Heart left ventricle (tissue), 16 donors: ENCODE data around the gene RBM4B. TPM values are rescaled to one million over a fixed set of nuclear protein-coding genes. Genes with fewer than 3 reads are reported as not detected.

ENCODE experiments used
- ATAC-seq, 4 donors: fragments of 200-7000 bp; cut with Tn5 transposase; one replicate each; pipeline ENCODE4 v1.9.1; 2020 to 2022; ENCODE audit warnings: moderate library complexity in 4 of 4, mild to moderate bottlenecking in 3 of 4, moderate number of reproducible peaks in 1 of 4
- DNase-seq, 5 donors: peaks; one replicate each; pipeline ENCODE4 v3.0.0-alpha.2; 2020
- H3K27ac ChIP-seq, 12 donors: fragments of 200-600 bp; sonication (generic) in 4 of 12; one replicate each; pipeline versions ENCODE4 v1.5.0 to v1.8.0; 2016 to 2022; ENCODE audit warnings: mild to moderate bottlenecking in 2 of 12
- H3K27me3 ChIP-seq, 9 donors: fragments of 200-600 bp; sonication (generic) in 2 of 9; one replicate each; pipeline versions ENCODE4 v1.5.1 to v1.8.0; 2016 to 2022; ENCODE audit warnings: mild to moderate bottlenecking in 3 of 9
- H3K36me3 ChIP-seq, 9 donors: fragments of 200-600 bp; sonication (generic) in 2 of 9; one replicate each; pipeline versions ENCODE4 v1.5.0 to v1.8.0; 2018 to 2022; ENCODE audit warnings: mild to moderate bottlenecking in 2 of 9
- H3K4me1 ChIP-seq, 12 donors: fragments of 200-600 bp; sonication (generic) in 4 of 12; one replicate each; pipeline versions ENCODE4 v1.5.0 to v1.8.0; 2016 to 2022; ENCODE audit warnings: mild to moderate bottlenecking in 3 of 12
- H3K4me3 ChIP-seq, 12 donors: fragments of 200-600 bp; sonication (generic) in 4 of 12; one replicate each; pipeline versions ENCODE4 v1.5.0 to v1.8.0; 2017 to 2022; ENCODE audit warnings: mild to moderate bottlenecking in 9 of 12, moderate library complexity in 4 of 12
- H3K9me3 ChIP-seq, 12 donors: fragments of 200-600 bp; sonication (generic) in 4 of 12; one replicate each; pipeline versions ENCODE4 v1.5.0 to v1.8.0; 2016 to 2022; ENCODE audit warnings: mild to moderate bottlenecking in 1 of 12
- POLR2A ChIP-seq, 2 donors: fragments of 450-650 bp; IDR thresholded peaks; one replicate each; pipeline ENCODE4 v1.6.1; 2017; ENCODE audit warnings: antibody characterized with exemption in 2 of 2, mild to moderate bottlenecking in 2 of 2, moderate library complexity in 2 of 2
- WGBS, 4 donors: extraction: QIAGEN DNeasy Blood & Tissue Kit in 2 of 4; methylation state at CpG; one replicate each; pipeline versions ENCODE4 v1.1.5 to v1.1.7; 2013 to 2018; 5-methylcytosine and 5-hydroxymethylcytosine counted together
- intact Hi-C, 10 donors: fragments of 100-400 bp; cut with DNase I; formaldehyde crosslinking; loops; one replicate each; pipeline versions ENCODE4 v1.11.1 to v1.14.2; 2022
- polyA plus RNA-seq, 2 donors: library from polyadenylated mRNA; stranded (reverse); fragments of 200-250 nt; gene quantifications; one replicate each; pipeline ENCODE4 v1.2.3, GENCODE V29; 2013
- total RNA-seq, 9 donors: library from RNA; depleted of rRNA in 2 of 9; stranded (reverse); fragments of >200 nt in 2 of 9; fragmentation: NEBNext Ultra II Directional in 3 of 9; extraction: Animal tissue kit (Norgen Biotek cat#: 25700) in 3 of 9; gene quantifications; one replicate each; pipeline versions ENCODE4 v1.1.0 to v1.2.4, GENCODE V29; 2016 to 2023
- TF ChIP-seq, protein P1 (sequence below), 12 donors: fragments of 200-600 bp; sonication (generic) in 4 of 12; IDR thresholded peaks; one replicate each; pipeline versions ENCODE4 v1.5.0 to v1.8.0; 2018 to 2022; ENCODE audit warnings: antibody characterized with exemption in 12 of 12, mild to moderate bottlenecking in 5 of 12
- donor health status: ischemic (EF 13 %, LVEDD 7.1; RV severe dilation, severe dysfunction).
- donor health status: healthy with polysubstance abuse.
- donor health status: DM: no; HTN: yes; CAD: no.
- donor health status: DM: no; HTN: no; CAD: no.
- donor health status: ischemic (EF 25% LVEDD 6.9; RV normal size, moderate dysfunction).
- donor health status: ischemic (EF 25% LVEDD 5.7; RV mildly dilated, moderate dysfunction).
- donor health status: healthy.
- donor health status: DM: yes; HTN: yes; CAD: no.
- donor health status: ischemic (EF 35%, LVEDD 5.7; RV mildly dilated, moderate dysfunction).
- donor health status: nonischemic (EF 11% LVEDD 7.7; RV severe dilation, severe dysfunction).
- donor health status: DM: yes; HTN: yes; CAD: no.
- donor health status: PGD.
- donor health status: ischemic (EF 29% LVEDD 5.4; RV normal size, mild dysfunction).
- donor health status: nonischemic (EF 23%, LVEDD 6.1; RV moderate dilation, normal function).

Gene RBM4B
- total and polyA plus RNA-seq, 11 donors: 7.0 to 13.3 (median 10.0) TPM

DNA sequence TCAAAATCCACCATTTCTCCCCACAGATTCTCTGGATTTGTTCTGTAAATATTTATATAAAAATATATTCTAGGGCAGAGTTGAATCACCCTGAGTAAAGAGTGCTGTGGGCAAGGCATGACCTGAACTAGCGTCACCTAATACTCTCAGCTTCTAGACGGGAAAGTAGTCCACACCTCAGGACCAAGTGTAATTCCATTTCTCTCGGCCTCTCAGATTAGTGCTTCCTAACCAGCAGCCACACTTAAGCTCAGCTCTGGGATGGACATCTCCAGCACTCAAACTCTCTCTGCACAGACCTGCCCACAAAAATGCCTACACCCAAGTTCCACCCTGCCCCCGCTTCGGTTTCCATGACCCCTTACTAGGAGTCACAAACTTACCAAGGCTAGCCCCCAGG lies 46.0 kb upstream of the RBM4B start:
- no peak overlapping the region for H3K4me3 ChIP-seq
- DNase-seq (no peak), ATAC-seq (no peak)
- TF ChIP-seq POLR2A (IDR thresholded peaks at IDR 0.05): no peak
- TF ChIP-seq, protein P1, sequence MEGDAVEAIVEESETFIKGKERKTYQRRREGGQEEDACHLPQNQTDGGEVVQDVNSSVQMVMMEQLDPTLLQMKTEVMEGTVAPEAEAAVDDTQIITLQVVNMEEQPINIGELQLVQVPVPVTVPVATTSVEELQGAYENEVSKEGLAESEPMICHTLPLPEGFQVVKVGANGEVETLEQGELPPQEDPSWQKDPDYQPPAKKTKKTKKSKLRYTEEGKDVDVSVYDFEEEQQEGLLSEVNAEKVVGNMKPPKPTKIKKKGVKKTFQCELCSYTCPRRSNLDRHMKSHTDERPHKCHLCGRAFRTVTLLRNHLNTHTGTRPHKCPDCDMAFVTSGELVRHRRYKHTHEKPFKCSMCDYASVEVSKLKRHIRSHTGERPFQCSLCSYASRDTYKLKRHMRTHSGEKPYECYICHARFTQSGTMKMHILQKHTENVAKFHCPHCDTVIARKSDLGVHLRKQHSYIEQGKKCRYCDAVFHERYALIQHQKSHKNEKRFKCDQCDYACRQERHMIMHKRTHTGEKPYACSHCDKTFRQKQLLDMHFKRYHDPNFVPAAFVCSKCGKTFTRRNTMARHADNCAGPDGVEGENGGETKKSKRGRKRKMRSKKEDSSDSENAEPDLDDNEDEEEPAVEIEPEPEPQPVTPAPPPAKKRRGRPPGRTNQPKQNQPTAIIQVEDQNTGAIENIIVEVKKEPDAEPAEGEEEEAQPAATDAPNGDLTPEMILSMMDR (IDR thresholded peaks at IDR 0.05): no peak
- H3K27me3 ChIP-seq: peaks cover 0 to 33% (median 11%) of the 10 kb centered on the region in 9 donors
- H3K4me1 ChIP-seq: peaks cover 0 to 17% (median 4%) of the 10 kb centered on the region in 12 donors
- H3K27ac ChIP-seq: no peak overlapping the region
- no peaks in the 10 kb centered on the region for H3K9me3 ChIP-seq
- WGBS, 4 donors: 92 to 97% (median 95%) methylated on average over 5 of the region's 5 CpGs
- H3K36me3 ChIP-seq: no peaks in the 10 kb centered on the region
- intact Hi-C loops: no loop called here

DNA sequence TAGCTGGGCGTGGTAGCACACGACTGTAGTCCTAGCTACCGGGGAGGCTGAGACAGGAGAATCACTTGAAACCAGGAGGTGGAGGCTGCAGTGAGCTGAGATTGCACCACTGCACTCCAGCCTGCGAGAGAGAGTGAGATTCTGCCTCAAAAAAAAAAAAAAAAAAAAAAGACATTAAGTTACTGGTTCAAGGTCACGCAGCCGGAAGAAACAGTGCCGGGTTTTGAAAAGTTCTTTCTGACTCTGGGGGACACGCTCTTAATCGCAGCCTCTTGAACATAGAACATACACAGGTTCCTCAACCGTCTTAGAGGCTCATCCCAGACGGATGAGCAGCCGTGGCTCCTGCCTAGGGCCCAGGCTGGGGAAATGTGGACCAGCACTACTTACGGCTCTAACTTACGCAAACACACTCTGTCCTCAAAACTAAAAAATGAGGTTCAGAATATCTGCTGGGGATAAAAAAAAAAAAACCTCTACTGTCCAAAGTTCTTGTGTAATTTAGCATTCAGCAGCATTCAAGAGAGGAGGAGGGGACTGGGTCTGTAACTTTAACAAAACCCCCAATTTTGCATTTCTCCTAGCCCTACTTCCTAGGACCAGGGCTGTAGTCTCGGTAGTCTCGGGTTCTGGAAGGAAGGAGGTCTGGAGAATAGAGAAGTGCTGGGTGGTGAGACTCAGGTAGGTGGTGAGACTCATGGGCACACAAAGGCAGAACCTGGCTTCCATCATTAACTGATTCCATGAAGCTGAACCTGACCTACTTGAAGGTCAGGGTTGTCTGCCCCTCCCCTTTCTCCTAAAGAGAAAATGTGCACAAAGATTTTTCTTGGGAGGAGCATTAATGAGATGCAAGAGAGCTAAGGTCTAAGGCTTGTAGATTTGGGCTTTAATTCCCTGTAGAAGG lies 45.3 kb upstream of the RBM4B start:
- Histone ChIP-seq H3K27ac (no peak overlapping the region), H3K36me3 (no peaks in the 10 kb centered on the region), H3K27me3 (peaks cover 0 to 29% (median 11%) of the 10 kb centered on the region in 9 donors), H3K4me1 (peaks cover 0 to 11% (median 2%) of the 10 kb centered on the region in 12 donors), H3K4me3 (no peak overlapping the region), H3K9me3 (no peaks in the 10 kb centered on the region)
- intact Hi-C loops: no loop called here
- ATAC-seq: no peak
- 90 to 94% (median 92%) methylated on average over 16 of the region's 16 CpGs for WGBS, 4 donors
- TF ChIP-seq, protein P1 (IDR thresholded peaks at IDR 0.05): no peak
- TF ChIP-seq POLR2A (IDR thresholded peaks at IDR 0.05): no peak
- no peak for DNase-seq

DNA sequence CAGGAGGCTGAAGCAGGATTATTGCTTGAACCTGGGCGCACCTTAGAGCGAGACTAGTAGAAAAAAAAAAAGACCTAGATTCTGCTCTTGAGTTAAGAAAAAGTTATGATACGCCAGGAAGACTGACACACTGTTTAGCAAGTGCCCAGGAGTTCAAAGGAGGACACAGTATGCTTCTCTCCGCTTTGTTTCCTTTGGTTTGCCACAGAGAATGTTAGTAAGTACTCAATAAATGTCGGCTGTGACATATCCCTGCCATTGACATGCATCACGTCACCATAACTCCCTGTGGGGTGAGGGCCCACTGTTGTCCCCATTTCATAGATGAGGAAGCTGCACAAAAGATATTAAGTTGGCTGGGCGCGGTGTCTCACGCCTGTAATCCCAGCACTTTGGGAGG lies 44.3 kb upstream of the RBM4B start:
- Histone ChIP-seq H3K27me3 (peaks cover 0 to 23% (median 6%) of the 10 kb centered on the region in 9 donors), H3K27ac (no peak overlapping the region), H3K36me3 (no peaks in the 10 kb centered on the region), H3K9me3 (no peaks in the 10 kb centered on the region), H3K4me3 (no peak overlapping the region), H3K4me1 (peaks cover 0 to 4% (median 0%) of the 10 kb centered on the region in 12 donors)
- TF ChIP-seq, protein P1 (IDR thresholded peaks at IDR 0.05): no peak
- no peak for TF ChIP-seq POLR2A (IDR thresholded peaks at IDR 0.05)
- no peak for ATAC-seq
- WGBS, 4 donors: 95 to 96% (median 96%) methylated on average over 9 of the region's 9 CpGs
- DNase-seq: no peak
- intact Hi-C loops: no loop called here

DNA sequence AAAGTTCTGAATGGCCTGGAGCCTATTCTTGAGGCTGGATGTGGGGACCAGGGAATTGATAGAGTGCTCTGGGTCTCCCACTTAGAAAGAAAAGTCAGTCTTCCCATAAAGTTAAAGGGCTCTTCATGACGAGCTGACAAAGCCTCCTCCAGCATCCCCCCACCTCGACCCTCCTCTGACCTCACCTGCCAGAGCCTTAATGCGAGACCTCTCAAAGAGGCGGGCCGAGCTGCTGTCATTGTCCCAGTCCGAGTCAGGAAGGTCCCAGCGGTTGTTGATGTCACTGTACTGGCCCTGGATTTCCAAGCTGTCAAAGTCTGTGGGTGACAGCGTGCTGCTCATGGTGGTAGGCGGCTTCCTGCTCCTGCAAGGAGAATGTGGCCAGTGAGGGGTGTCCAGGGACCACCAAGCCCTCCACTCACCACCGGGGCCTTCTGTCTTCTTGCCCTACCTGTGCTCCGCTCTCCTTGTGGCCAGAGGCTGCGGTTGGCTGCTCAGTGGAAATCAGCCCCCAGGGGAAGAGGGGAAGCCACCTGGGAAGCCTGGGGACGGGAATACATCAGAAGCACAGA lies 43.3 kb upstream of the RBM4B start:
- TF ChIP-seq, protein P1 (IDR thresholded peaks at IDR 0.05): no peak
- no peak for TF ChIP-seq POLR2A (IDR thresholded peaks at IDR 0.05)
- 83 to 88% (median 86%) methylated on average over 6 to 13 of the region's 13 CpGs for WGBS, 4 donors
- no peaks in the 10 kb centered on the region for H3K9me3 ChIP-seq
- H3K4me1 ChIP-seq: no peaks in the 10 kb centered on the region
- H3K27me3 ChIP-seq: peaks cover 0 to 14% (median 0%) of the 10 kb centered on the region in 9 donors
- ATAC-seq (no peak), DNase-seq (no peak)
- no peak overlapping the region for H3K27ac ChIP-seq
- intact Hi-C loops: no loop called here
- no peak overlapping the region for H3K4me3 ChIP-seq
- no peaks in the 10 kb centered on the region for H3K36me3 ChIP-seq
